ENCODE results near the gene SDK1.

DNA sequence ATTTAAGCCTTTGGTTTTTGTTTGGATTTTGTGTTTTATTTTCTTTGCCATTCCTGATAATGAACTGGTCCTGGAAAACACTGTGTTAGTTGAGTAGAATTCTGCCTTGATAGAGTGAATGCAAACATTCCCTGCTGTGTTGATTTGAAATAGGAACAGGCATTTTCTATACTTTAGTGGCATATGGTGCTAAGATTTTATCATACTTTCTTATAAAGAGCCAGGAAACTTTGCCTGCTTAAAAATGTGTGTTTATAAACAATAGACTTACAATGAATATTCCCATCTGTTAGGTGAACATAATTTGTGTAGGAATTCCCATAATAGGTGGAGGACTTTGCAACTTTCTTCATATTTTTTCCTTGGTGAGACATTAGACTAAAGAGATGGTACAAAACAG is 333.3 kb downstream of the SDK1 start:
- TF ChIP-seq, protein P1, sequence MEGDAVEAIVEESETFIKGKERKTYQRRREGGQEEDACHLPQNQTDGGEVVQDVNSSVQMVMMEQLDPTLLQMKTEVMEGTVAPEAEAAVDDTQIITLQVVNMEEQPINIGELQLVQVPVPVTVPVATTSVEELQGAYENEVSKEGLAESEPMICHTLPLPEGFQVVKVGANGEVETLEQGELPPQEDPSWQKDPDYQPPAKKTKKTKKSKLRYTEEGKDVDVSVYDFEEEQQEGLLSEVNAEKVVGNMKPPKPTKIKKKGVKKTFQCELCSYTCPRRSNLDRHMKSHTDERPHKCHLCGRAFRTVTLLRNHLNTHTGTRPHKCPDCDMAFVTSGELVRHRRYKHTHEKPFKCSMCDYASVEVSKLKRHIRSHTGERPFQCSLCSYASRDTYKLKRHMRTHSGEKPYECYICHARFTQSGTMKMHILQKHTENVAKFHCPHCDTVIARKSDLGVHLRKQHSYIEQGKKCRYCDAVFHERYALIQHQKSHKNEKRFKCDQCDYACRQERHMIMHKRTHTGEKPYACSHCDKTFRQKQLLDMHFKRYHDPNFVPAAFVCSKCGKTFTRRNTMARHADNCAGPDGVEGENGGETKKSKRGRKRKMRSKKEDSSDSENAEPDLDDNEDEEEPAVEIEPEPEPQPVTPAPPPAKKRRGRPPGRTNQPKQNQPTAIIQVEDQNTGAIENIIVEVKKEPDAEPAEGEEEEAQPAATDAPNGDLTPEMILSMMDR (IDR thresholded peaks at IDR 0.05) = no peak
- no peak for TF ChIP-seq POLR2A (IDR thresholded peaks at IDR 0.05)
